Measurements from ENCODE around the gene KRT6A.
"Not testable (repeated sequence)": the region's sequence is repeated elsewhere in the genome, so short reads cannot be mapped to it uniquely, and the experiment has no call there.

KRT6A gene

DNA sequence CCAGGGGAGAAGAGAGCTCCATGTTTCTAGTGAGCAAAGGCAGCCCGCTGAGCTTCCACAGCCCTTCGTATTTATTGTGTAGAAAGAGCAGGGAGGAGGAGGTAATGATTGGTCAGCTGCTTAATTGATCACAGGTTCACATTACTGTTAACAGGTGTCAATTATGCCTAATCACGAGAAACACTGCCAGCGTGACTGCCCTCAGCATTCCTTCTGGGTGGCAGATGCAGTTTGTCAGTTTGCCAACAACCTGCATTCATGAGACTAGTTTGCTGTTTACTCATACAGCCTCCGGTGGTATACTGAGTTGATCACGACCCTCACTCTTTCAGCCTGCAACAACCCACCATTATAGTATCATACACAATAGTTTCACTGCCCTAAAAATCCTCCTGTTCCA lies 7.5 kb upstream of the KRT6A start:
- DNase-seq (ENCODE audit: low spot score): not testable (repeated sequence)

DNA sequence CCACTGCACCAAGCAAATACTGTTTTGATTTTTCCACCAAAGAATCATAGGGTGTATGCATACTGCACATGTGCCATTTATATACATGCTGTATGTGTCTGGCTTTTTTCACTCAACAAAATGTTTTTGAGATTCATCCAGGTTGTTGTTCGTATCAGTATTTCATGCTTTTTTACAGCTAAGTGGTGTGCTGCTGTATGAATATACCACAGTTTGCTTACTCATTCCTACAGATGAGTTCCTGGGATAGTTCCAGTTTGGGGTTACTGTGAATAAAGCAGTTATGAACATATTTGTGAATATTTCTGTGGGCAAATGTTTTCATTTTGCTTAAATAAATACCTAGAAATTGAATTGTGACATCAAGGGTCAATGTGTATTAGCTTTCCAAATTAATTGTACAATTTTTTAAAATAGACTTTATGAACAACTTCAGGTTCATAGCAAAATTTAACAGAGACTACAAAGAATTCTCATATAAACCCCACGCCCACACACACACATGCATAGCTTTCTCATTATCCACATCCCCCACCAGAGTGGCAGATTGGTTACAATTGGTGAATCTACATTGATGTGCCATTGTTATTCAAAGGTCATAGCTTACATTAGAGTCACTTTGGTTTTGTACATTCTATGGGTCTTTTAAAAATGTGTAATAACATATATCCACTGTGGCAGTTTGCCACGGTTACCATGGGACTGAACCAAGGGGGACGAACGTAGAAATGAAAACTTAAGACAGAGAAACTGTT lies 6.9 kb upstream of the KRT6A start:
- no peak for DNase-seq (ENCODE audit: low spot score)

DNA sequence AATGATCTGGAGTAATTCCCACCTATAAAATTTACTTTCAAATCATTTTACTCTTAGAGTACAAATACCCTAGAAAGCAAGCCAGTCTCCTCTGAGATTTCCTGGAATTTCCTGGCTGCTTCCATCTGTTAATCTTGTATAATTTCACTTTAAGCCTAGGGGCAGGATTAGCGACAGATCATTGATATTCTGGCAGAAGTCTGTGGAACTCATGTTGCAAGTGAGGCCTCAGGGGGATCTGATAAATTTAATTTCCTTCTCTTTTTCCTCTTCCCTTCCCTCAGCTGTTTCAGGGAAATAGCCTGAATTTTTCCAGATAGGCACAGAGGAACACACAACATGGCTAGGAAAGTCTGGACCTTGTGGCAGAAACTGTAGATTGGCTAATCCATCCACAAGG lies 5.9 kb upstream of the KRT6A start:
- DNase-seq (ENCODE audit: low spot score): no peak

DNA sequence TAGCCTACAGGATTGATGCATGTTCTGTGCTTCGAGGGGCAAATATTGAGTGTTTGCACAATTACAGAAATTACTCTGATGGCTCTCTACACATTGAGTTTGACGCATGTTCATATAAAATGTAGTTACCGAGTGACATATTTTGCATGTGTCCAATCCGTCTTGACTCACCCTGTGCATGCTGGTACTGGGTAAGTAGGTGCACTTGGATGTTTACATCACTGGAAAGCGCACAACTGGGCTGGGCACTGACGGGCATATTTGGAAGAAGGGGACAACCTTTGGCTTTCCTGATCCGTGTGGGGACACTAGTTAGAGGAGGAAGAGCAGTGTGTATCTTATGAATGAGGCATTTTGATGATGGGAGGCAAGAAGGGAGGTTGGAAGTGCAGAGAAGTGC lies 4.9 kb upstream of the KRT6A start:
- DNase-seq (ENCODE audit: low spot score): no peak

DNA sequence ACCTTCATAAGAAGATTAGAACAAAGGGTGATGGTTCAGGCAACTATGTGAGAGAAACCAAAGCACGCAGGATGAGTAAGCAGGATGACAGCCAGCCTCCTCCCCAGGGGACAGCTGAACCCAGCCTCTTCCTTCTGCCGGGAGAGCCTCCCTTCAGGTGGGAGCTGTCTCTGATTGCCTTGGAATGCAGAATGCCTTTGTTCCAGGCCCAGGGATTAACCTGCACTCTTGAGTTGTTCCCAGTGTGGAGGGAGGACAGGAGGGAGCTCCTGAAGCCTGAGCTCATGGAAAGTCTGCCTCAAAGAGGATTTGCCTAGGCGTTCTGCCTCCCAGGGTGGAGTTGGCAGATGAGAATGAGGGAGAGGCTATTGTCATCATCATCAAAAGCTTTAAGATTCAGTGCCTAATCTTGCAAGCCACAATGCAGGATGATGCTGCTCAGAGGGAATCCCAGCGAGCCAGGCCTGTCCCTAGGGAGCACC lies 3.6 kb upstream of the KRT6A start:
- no peak for DNase-seq (ENCODE audit: low spot score)

DNA sequence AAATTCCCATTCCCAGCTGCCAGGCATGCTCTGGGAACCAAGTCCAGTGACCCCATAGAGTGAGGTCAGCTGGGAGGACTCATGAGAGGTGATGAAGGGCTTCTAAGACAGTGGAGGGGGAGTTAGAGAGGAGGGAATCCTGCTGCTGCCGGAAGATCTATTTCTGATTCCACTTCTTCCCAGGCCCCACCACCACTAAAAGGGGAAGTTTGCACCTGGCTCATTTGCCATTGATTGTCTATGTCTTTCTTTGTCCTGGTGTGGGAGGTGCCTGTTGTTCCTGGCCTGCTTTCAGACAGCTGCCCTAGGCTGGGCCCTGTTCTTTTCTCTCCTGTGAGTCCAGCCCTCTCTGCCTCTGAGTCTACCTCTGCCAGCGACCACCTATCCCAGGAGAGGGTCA lies 3.0 kb upstream of the KRT6A start:
- DNase-seq (ENCODE audit: low spot score): no peak

DNA sequence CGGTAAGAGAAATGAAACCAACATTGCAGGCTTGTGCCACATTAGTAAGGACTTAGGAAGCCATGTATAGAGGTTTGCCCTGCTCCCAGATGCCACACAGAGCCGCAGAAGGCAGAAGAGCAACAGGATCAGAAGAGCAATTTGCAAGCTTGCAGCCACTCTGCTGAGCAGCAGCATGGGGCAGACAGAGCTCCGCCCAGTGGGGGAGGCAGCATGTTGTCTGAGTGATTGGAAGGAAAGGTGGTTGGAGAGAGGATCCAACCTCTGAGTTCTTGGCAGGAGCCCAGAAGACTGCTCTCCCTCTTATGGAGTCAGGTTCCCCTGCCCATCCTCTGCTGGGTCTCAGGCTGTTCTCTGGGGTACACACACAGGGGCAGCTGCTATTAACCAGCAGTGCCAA lies 2.3 kb upstream of the KRT6A start:
- DNase-seq (ENCODE audit: low spot score): no peak

DNA sequence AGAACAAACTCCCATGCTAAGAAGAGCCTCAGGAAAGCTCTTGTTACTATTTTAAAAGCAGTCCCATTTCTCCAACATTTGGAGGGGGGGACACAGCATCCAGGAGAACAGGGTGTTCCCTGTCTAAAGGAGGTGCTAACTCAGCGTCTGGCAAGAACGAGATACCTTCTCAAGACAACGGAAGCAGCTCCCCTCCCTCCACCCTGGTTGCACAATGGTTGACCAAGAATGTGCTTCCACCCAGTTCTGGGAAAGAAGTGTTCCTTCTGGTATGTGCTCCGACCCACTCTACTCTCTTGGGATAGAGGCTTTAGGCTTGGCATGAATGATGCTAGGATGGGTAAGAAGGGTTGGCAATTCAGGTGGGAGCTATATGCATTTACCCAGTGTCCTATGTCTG lies 1.5 kb upstream of the KRT6A start:
- DNase-seq (ENCODE audit: low spot score): no peak

DNA sequence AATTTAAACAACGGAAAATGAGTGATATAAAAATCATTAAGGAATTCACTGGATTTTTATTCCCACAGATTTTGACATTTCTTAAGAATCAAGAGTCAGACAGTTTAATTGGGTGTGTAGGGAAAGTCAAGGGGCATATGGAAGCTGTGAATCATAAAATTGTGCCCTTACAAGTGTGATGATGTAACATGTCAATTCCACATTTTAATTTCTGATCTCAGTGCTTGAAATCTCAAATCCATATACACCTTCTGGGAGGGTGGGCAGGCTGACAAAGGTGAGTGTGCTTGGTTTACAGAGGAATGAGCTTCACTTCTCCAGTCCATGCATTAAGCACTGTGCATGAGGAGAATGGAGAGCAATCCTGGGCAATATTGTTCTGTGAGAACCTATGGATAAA lies 1.0 kb upstream of the KRT6A start:
- DNase-seq (ENCODE audit: low spot score): no peak

DNA sequence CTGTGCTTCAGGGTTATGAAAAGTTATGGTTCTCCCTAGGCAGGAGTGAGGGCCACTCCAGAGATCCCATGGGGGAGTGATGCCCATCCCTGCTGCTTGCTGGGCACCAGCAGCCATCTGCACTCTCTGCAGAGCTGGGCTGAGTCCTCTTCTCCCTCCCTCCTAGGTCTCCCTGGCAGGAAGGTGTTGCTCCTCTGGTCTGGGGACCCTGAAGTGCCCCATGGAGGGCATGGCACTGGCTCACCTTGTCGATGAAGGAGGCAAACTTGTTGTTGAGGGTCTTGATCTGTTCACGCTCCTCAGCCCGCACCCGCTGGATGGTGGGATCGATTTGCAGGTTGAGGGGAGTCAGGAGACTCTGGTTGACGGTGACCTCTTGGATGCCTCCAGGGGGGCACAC lies 652 bp downstream of the KRT6A start:
- not testable (repeated sequence) for DNase-seq (ENCODE audit: low spot score)

DNA sequence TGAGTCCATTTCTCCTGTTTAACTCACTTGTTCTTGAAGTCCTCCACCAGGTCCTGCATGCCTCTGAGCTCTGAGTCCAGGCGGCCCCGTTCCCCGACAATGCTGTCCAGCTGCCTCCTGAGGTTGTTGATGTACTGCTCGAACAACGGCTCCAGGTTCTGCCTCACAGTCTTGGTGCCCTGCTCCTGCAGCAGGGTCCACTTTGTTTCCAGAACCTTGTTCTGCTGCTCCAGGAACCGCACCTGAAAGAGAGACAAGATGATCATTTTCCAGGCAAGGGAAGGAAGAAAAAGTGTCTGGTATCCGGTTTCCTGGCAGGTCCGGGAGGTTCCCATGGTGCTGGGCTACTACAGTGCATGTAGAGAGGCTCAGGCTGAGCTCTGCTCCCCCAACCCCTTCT lies 1.6 kb downstream of the KRT6A start:
- DNase-seq (ENCODE audit: low spot score): not testable (repeated sequence)

DNA sequence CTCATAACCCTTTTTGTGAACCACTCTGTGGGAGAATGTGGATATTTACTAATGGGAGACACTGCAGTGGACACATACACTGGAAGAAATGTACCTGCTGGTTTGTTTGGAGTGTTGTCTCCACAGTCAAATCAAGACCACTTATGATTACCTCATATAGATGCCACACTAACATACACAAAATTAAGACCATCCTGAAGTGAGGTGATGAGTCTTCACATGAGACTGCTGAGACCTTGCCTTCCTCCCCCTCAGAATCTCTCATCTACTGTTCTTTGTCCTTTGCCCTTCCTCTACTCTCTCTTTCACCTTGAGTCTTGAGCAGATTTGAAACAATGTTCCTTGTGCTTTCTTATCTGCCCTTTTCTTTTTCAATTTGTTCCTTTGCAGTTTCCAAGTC lies 4.3 kb downstream of the KRT6A start:
- no peak for DNase-seq (ENCODE audit: low spot score)

DNA sequence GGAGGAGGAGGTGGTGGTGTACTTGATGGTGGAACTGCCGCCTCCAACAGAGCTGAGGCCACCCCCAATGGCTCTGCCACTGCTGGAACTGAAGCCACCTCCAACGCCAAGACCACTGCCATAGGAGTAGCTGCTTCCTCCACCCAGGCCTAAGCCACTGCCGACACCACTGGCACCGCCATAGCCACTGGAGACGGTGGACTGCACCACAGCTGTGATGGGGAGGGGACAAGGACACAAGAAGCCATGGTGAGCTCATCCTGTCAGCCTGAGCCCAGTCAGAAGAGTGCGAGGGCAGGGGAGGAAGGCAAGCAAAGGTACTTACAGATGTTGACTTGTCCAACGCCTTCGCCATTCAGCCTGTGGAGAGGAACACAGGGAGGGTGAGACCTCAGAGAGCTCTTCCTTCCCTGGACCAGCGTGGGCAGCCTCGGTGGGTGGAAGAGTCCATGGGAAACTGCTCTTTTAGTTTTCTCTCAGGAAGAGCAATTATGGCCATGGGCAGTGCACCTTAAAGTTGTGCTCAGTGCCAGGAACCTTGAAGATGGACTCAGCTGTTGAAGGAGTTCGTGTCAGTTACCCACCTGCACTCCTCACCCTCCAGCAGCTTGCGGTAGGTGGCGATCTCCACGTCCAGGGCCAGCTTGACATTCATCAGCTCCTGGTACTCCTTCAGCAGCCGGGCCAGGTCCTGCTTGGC lies 5.2 kb downstream of the KRT6A start:
- not testable (repeated sequence) for DNase-seq (ENCODE audit: low spot score)

DNA sequence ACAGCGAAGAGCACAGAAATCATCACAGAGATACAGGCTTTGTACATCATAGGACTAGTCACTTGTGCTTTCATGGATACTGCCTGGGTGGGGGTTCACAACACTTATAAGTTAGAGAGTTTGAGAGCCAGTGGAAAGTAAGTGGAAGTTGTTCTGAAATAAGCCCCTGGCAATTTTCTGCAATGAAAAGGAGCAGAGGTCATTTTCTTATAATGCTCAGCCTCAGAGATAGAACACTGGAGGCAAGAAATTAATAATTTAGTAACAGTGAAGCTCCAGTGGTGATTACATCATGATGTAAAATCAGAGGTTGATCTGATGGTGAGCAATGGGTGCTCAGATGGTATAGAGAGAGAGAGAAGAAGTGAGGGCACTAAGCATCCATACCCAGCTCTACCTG lies 5.8 kb downstream of the KRT6A start:
- no peak for DNase-seq (ENCODE audit: low spot score)

DNA sequence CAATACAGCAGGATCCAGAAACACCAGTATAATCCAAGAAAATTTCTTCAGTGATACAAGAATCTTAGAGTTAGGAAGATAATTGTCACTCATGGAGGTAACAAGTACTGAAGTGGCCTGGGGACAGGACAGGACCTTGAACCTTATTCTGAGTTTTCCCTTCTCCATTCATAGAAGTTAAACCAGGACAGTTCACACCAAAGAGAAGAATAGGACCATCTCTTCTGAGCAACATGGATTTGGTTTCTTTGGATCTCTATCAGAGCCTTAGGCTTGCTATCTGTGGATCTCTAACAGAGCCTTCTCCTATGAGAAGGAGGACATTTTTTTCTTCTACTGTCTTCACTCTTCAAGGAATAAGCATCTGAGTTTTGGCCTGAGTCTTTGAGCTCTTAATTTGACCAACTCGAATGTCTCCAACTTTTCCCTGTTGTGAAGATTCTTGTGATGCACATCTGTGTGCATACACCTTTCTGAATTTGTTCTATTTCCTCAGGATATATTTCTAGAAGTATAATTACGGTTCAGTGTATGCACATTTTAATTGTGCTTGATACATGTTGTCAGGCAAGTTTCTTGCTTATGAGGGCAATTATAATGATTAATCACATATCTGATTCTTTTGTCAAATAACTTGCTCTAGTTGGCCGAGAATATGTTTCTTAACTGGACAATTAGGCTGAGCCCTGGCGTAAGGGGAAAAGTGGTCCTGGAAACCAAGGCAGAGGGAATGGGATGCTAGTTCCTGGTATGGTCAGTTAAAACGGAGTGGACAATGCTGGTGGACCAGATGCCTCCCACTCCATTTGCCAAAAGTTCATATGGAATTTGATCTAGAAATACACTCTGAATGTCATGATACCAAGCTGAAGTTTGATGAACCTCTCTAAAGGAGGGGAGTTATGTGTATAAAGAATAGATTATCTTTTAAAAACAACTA lies 6.6 kb downstream of the KRT6A start:
- DNase-seq (ENCODE audit: low spot score): no peak

DNA sequence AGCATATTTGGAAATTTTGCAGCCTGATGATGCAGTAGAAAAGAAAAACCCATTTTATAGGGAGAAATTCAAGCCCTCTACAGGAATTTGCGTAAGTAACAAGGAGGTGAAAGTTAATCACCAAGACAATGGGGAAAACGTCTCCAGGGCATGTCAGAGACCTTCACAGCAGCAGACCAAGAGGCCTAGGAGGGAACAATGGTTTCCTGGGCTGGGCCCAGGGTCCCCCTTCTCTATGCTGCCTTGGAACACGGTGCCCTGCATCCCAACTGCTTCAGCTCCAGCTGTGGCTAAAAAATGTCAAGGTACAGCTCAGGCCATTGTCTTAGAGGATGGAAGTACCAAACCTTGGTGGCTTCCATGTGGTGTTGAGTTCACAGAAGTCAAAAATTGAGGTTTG lies 13.0 kb downstream of the KRT6A start:
- DNase-seq (ENCODE audit: low spot score): no peak

DNA sequence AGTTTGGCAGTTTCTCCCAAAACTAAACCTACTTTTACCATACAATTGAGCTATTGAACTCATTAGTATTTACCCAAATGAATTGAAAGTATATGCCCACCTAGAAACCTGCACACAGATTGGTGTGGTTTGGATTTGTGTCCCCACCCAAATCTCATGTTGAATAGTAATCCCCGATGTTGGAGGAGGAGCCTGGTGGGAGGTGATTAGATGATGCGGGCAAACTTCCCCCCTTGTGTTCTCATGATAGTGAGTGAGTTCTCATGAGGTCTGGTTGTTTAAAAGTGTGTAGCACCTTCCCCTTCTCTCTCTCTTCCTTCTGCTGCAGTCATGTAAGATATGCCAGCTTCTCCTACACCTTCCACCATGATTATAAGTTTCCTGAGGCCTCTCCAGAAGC lies 15.4 kb downstream of the KRT6A start:
- no peak for DNase-seq (ENCODE audit: low spot score)

DNA sequence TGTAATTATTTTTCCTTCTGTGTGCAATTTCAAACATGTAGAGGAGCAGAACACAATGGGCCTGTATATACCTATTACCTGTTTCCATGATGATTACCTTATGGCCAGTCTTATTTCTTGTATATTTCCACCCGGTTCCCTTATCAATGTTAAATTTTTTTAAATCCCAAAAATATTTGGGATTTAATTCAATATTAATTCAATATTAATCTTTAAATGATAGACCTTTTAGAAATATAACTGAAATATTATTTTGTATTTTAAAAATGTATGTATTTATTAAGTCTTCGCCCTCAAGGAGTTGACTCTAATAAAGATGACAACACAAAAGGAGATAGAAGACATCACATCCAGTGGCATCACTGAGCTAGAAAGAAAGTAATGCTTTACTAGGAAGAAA lies 18.8 kb downstream of the KRT6A start:
- no peak for DNase-seq (ENCODE audit: low spot score)

DNA sequence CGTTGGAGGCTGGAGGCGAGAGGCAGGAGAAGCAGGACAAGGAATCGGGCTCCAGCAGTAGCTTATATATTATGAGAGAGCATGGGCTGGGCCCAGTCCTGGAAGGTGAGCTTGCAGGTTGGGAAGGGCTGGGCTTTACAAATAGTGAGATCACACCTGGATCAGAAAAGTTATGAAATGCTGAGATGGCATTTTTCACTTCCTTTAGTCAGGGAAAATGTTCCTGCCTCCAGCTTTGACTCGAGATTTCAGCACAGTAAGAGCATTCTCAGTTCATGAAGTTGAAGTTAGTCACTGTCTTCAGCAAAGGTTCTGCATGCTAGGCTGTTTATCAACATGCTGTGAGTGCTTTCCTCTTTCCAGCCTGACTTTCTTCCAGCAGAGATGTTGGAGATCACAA lies 19.3 kb downstream of the KRT6A start, which contains the start of gene KRT6C:
TSS of gene KRT6C (minus strand) at position 38 of the 400 bp plus-strand sequence. CDS start 68 bp downstream, outside the sequence.
- DNase-seq (ENCODE audit: low spot score): no peak

DNA sequence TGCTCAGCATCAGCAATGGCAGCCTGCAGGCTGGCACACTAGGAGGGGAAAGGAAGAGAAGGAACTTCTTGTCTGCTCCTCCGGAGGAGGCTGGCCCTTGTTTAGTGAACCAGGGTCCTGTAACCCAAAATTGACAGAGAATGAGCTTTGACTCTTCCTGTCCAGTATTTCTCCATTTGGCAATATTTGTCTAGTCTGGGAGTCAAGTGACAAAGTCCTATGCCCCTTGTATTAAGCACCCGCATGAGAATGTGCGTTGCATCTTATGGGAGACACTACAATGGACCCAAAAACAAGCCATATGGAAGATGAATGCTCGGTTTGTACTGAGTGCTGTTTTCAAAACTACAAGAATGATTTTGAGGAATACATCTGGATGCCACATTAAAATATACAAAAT lies 23.2 kb downstream of the KRT6A start:
- DNase-seq (ENCODE audit: low spot score): no peak

DNA sequence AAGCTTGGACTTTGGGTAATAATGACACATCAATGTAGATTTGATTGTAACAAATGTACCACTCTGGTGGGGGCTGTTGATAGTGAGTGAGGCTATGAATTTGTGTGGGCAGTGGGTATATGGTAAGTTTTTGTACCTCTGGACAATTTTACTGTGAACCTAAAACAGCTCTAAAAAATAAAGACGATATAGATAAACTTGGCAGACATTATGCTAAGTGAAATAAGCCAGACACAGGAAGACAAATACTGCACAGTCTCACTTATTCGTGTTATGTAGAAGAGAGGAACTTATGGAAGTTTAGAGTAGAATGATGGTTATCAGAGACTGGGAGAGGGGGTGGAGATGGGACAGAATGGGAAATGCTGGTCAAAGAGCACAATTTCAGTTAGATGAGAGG lies 28.2 kb downstream of the KRT6A start:
- no peak for DNase-seq (ENCODE audit: low spot score)

DNA sequence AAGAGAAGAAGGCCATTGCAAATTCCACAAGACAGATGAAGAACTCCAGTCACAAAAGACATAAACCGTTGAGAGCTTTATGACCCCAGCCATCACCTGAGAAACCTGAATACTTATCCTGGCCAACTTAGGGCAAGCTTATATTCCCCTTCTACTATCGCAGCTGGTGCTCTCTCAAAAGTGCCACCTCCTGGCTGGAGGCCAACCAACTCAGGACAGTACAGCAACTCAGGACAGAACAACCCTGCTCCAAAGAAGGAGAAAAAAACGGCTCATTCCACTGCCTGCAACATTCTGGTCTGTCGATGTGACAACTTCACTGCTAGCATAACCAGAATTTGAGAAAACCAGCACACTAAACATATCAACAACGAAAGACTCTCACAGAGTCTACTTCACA lies 31.4 kb downstream of the KRT6A start:
- no peak for DNase-seq (ENCODE audit: low spot score)

DNA sequence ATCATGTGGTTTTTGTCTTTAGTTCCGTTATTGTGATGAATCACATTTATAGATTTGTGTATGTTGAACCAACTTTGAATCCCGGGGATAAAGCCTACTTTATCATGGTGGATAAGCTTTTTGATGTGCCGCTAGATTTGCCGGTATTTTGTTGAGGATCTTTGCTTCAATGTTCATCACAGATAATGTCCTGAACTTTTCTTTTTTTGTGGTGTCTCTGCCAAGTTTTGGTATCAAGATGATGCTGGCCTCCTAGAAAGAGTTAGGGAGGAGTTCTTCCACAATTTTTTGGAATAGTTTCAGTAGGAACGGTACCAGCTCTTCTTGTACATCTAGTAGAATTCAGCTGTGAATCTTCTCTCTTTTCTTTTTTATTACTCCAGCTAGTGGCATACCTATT lies 34.2 kb downstream of the KRT6A start:
- DNase-seq (ENCODE audit: low spot score): no peak

Data from activated CD4-positive, alpha-beta T cell treated with anti-CD3 and anti-CD28 coated beads, Interleukin-2, Interleukin-4, amounts not matched to agents 100 ng/mL and 50 ng/mL, durations not matched to agents 16 hours and 8 hours (primary cell).